GM23248 (cell line): Measurements from ENCODE around the gene PHETA2. TPM values are rescaled to one million over a fixed set of nuclear protein-coding genes. Genes with fewer than 3 reads are reported as not detected.

ENCODE experiments used
- DNase-seq: peaks from one replicate; pipeline ENCODE4 v3.0.0-alpha.2; 2015
- H2AFZ ChIP-seq: fragments of 200-600 bp; sonication (generic); 2 replicates; pipeline ENCODE4 v1.6.1; 2016; ENCODE audit warnings: antibody characterized with exemption
- H3F3A ChIP-seq: fragments of 200-600 bp; sonication (generic); 2 replicates; pipeline ENCODE4 v1.6.1; 2016; ENCODE audit warnings: mild to moderate bottlenecking, antibody characterized with exemption, mixed run types; ENCODE audit not compliant: insufficient read depth
- H3K27ac ChIP-seq: fragments of 200-600 bp; sonication (generic); 2 replicates; pipeline ENCODE4 v1.5.1; 2016; ENCODE audit warnings: mild to moderate bottlenecking
- H3K27me3 ChIP-seq: fragments of 200-600 bp; sonication (generic); replicated peaks from 2 replicates; pipeline ENCODE4 v1.6.1; 2016; ENCODE audit warnings: mild to moderate bottlenecking; ENCODE audit not compliant: insufficient read depth
- H3K36me3 ChIP-seq: fragments of 200-600 bp; sonication (generic); 2 replicates; pipeline ENCODE4 v1.6.1; 2016; ENCODE audit warnings: low read depth, mild to moderate bottlenecking
- H3K4me1 ChIP-seq: fragments of 200-600 bp; sonication (generic); 2 replicates; pipeline ENCODE4 v1.6.1; 2016; ENCODE audit warnings: mild to moderate bottlenecking; ENCODE audit not compliant: insufficient read depth
- H3K4me2 ChIP-seq: fragments of 200-600 bp; sonication (generic); one replicate; pipeline ENCODE4 v1.6.1; 2016; ENCODE audit warnings: mild to moderate bottlenecking; ENCODE audit not compliant: unreplicated experiment
- H3K4me3 ChIP-seq: fragments of 200-600 bp; sonication (generic); 2 replicates; pipeline ENCODE4 v1.5.1; 2016; ENCODE audit warnings: mild to moderate bottlenecking
- H3K79me2 ChIP-seq: fragments of 200-600 bp; sonication (generic); 2 replicates; pipeline ENCODE4 v1.6.1; 2016; ENCODE audit warnings: mild to moderate bottlenecking; ENCODE audit not compliant: insufficient read depth
- H3K9ac ChIP-seq: fragments of 200-600 bp; sonication (generic); 2 replicates; pipeline ENCODE4 v1.6.1; 2016; ENCODE audit warnings: mild to moderate bottlenecking
- H3K9me2 ChIP-seq: fragments of 200-600 bp; sonication (generic); 2 replicates; pipeline ENCODE4 v1.6.1; 2016; ENCODE audit warnings: mixed run types, mild to moderate bottlenecking, moderate library complexity; ENCODE audit not compliant: insufficient read depth
- H3K9me3 ChIP-seq: fragments of 200-600 bp; sonication (generic); one replicate; pipeline ENCODE4 v1.6.1; 2017; ENCODE audit warnings: low read depth
- H4K20me1 ChIP-seq: fragments of 200-600 bp; sonication (generic); 2 replicates; pipeline ENCODE4 v1.6.0; 2016; ENCODE audit not compliant: insufficient read depth
- EZH2 ChIP-seq: fragments of 200-600 bp; sonication (generic); IDR thresholded peaks from 2 replicates; pipeline ENCODE4 v1.6.1; 2018; ENCODE audit warnings: antibody characterized with exemption, mild to moderate bottlenecking; ENCODE audit not compliant: insufficient read depth, poor library complexity, severe bottlenecking
- EZH2phosphoT487 ChIP-seq: fragments of 200-600 bp; sonication (generic); IDR thresholded peaks from 2 replicates; pipeline ENCODE4 v1.6.1; 2018; ENCODE audit warnings: antibody characterized with exemption, moderate library complexity, mild to moderate bottlenecking, low read depth; ENCODE audit not compliant: insufficient read depth
- WGBS, 2 experiments: methylation state at CpG; one replicate each; pipeline ENCODE4 v1.1.6; 2015 to 2017; ENCODE audit warnings: low lambda C conversion rate in 2 of 2, low coverage in 1 of 2; ENCODE audit errors: missing lambda C conversion rate in 2 of 2; 5-methylcytosine and 5-hydroxymethylcytosine counted together
- in situ Hi-C: fragments of 300-500 bp; cut with MboI; formaldehyde crosslinking; loops from 2 replicates; pipeline ENCODE4 v1.15.0; 2020
- polyA plus RNA-seq: library from polyadenylated mRNA; unstranded; fragments of >200 nt; fragmentation: Nextera tagmentation; extraction: Ambion mirVana; gene quantifications from 2 replicates; pipeline ENCODE4 v1.2.1, GENCODE V29; 2016
- total RNA-seq: library from RNA; depleted of rRNA; stranded (reverse); fragments of >200 nt; shearing (Covaris generic); gene quantifications from 2 replicates; pipeline ENCODE4 v1.2.3, GENCODE V29; 2014

PHETA2 gene
- total and polyA plus RNA-seq, 2 experiments from 2014 or later: 29.9 to 38.6 TPM

GRCh38 chr22:42077486-42078125, 3.6 kb downstream of the PHETA2 start:
- in situ Hi-C loops: no loop called here
- H3K79me2 ChIP-seq: peaks cover 55% of the 10 kb centered on the region
- H3K9me2 ChIP-seq: no peaks in the 10 kb centered on the region
- H4K20me1 ChIP-seq: no peaks in the 10 kb centered on the region
- peak overlapping the region; percentile 91; the same call in 1 of the 2 replicates for H3K9ac ChIP-seq
- WGBS, 2 experiments: 84 to 86% methylated on average over 20 to 21 of the region's 21 CpGs
- H3K4me1 ChIP-seq: peaks cover 27% of the 10 kb centered on the region
- H2AFZ ChIP-seq: no peak overlapping the region
- TF ChIP-seq EZH2 (no peak), EZH2phosphoT487 (no peak)
- H3F3A ChIP-seq: peaks cover 35% of the 10 kb centered on the region
- H3K4me2 ChIP-seq: no peak overlapping the region
- peak overlapping the region; percentile 93; the same call in 1 of the 2 replicates for H3K27ac ChIP-seq
- H3K4me3 ChIP-seq: no peak overlapping the region
- no peaks in the 10 kb centered on the region for H3K36me3 ChIP-seq
- H3K9me3 ChIP-seq: no peaks in the 10 kb centered on the region
- DNase-seq: no peak
- no peaks in the 10 kb centered on the region for H3K27me3 ChIP-seq

- H3K9me3 ChIP-seq: no peaks in the 10 kb centered on the region
- H3K4me2 ChIP-seq: peak overlapping the region; percentile 78
- peak overlapping the region; percentile 91 for H3K9ac ChIP-seq
- H3K4me3 ChIP-seq: peak overlapping the region; percentile 84
- TF ChIP-seq EZH2 (no peak), EZH2phosphoT487 (no peak)
- no peaks in the 10 kb centered on the region for H3K9me2 ChIP-seq
- H3K79me2 ChIP-seq: peaks cover 53% of the 10 kb centered on the region
- peaks cover 23% of the 10 kb centered on the region for H3K4me1 ChIP-seq
- no peaks in the 10 kb centered on the region for H3K27me3 ChIP-seq
- peaks cover 35% of the 10 kb centered on the region for H3F3A ChIP-seq
- peak overlapping the region; percentile 75 for H2AFZ ChIP-seq
- WGBS, 2 experiments: 21 to 28% methylated on average over 24 of the region's 24 CpGs
- no peaks in the 10 kb centered on the region for H4K20me1 ChIP-seq
- peak; percentile 45 for DNase-seq
- H3K27ac ChIP-seq: peak overlapping the region; percentile 93
- H3K36me3 ChIP-seq: no peaks in the 10 kb centered on the region
- in situ Hi-C loops: no loop called here
Observed at GRCh38 chr22:42078469-42079318, 4.6 kb downstream of the PHETA2 start.

- H3K27me3 ChIP-seq: no peaks in the 10 kb centered on the region
- peaks cover 48% of the 10 kb centered on the region for H3K79me2 ChIP-seq
- H3K36me3 ChIP-seq: no peaks in the 10 kb centered on the region
- no peaks in the 10 kb centered on the region for H4K20me1 ChIP-seq
- TF ChIP-seq EZH2phosphoT487 (no peak), EZH2 (no peak)
- H3K9me2 ChIP-seq: no peaks in the 10 kb centered on the region
- peak; percentile 100 for DNase-seq
- no peaks in the 10 kb centered on the region for H3K9me3 ChIP-seq
- peaks cover 22% of the 10 kb centered on the region for H3K4me1 ChIP-seq
- H3K4me3 ChIP-seq: peak within 1 kb of the TSS; percentile 84
- peak within 1 kb of the TSS; percentile 88 for H2AFZ ChIP-seq
- peak within 1 kb of the TSS; percentile 84 for H3K4me2 ChIP-seq
- H3K9ac ChIP-seq: peak within 1 kb of the TSS; percentile 91
- peaks cover 35% of the 10 kb centered on the region for H3F3A ChIP-seq
- in situ Hi-C loops: no loop called here
- WGBS, 2 experiments: 0 to 1% methylated on average over 65 to 69 of the region's 71 CpGs
- H3K27ac ChIP-seq: peak within 1 kb of the TSS; percentile 93
Observed at GRCh38 chr22:42079319-42080251, 5.5 kb downstream of the PHETA2 start, which contains the start of gene SMDT1. Gene SMDT1 (plus strand): TSS chr22:42079700. CDS start chr22:42079769, 69 bp downstream.

GRCh38 chr22:42080287-42080686, 6.2 kb downstream of the PHETA2 start:
- Histone ChIP-seq H3K9me2 (no peaks in the 10 kb centered on the region), H3K4me2 (peak overlapping the region; percentile 84), H3K9ac (peak overlapping the region; percentile 91), H2AFZ (peak overlapping the region; percentile 88), H3K4me3 (peak overlapping the region; percentile 84), H3K27ac (peak overlapping the region; percentile 93), H3K36me3 (no peaks in the 10 kb centered on the region), H3K79me2 (peaks cover 45% of the 10 kb centered on the region), H4K20me1 (no peaks in the 10 kb centered on the region), H3K4me1 (peaks cover 17% of the 10 kb centered on the region), H3K27me3 (no peaks in the 10 kb centered on the region), H3F3A (peaks cover 35% of the 10 kb centered on the region), H3K9me3 (no peaks in the 10 kb centered on the region)
- WGBS, 2 experiments: 1 to 2% methylated on average over 14 of the region's 14 CpGs
- TF ChIP-seq EZH2phosphoT487 (no peak), EZH2 (no peak)
- in situ Hi-C loops: no loop called here
- DNase-seq: peak; percentile 77
